H4 (cell line): Measurements from ENCODE around the gene TRIM51. TPM values are rescaled to one million over a fixed set of nuclear protein-coding genes. Genes with fewer than 3 reads are reported as not detected.
"Not testable (repeated sequence)": the region's sequence is repeated elsewhere in the genome, so short reads cannot be mapped to it uniquely, and the experiment has no call there.

Experiments used
- DNase-seq: peaks from one replicate; pipeline ENCODE4 v3.0.0-alpha.2; 2015; ENCODE audit warnings: low spot score
- total RNA-seq: library from RNA; depleted of rRNA; stranded (reverse); fragments of >200 nt; shearing (Covaris generic); gene quantifications from 2 replicates; pipeline ENCODE4 v1.2.3, GENCODE V29; 2014; rRNA removed

TRIM51 gene, protein sequence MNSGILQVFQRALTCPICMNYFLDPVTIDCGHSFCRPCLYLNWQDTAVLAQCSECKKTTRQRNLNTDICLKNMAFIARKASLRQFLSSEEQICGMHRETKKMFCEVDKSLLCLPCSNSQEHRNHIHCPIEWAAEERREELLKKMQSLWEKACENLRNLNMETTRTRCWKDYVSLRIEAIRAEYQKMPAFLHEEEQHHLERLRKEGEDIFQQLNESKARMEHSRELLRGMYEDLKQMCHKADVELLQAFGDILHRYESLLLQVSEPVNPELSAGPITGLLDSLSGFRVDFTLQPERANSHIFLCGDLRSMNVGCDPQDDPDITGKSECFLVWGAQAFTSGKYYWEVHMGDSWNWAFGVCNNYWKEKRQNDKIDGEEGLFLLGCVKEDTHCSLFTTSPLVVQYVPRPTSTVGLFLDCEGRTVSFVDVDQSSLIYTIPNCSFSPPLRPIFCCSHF
- not detected in 2 replicates for total RNA-seq

DNA sequence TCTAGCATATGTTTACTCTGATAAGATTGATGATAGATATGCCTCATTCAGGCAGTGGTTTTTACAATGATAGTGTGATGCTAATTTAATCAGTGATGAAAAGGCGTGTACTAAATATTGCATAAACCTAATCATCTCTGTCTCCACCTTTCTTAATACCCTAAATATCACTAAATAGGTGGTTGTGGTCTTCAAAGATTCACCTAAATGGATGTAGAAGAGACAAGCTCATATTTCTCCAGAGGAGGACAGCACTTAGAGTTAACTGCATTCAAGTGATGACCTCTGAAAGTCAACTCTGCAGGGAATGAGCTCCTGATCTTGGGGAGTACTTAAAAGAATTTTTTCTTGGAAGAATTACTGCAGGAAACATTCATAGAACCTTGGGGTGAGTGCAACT is at the start of gene TRIM51:
TRIM51 (plus strand) TSS at position 301 of the 400 bp plus-strand sequence. CDS start 2,132 bp downstream, outside the sequence.
- DNase-seq: not testable (repeated sequence)

DNA sequence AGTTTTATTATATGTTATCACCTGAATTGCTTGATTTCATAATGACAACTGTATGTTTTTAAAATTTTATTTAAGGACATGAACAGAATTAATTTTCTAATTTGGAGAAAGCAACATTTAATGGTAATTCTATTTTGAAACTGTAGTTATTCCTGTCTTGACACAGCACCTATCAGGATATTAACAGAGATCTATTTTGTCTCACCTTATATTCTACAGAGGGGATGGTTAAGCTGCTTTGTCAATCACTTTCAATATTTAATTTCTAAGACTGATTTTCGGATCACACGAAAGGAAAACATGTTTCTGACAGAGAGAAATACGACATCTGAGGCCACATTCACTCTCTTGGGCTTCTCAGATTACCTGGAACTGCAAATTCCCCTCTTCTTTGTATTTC is 44.6 kb upstream of the TRIM51 start, which contains the start of gene OR5D16:
OR5D16 (plus strand) TSS at position 301 of the 400 bp plus-strand sequence; CDS start at position 301, 0 bp downstream.
- DNase-seq: no peak

DNA sequence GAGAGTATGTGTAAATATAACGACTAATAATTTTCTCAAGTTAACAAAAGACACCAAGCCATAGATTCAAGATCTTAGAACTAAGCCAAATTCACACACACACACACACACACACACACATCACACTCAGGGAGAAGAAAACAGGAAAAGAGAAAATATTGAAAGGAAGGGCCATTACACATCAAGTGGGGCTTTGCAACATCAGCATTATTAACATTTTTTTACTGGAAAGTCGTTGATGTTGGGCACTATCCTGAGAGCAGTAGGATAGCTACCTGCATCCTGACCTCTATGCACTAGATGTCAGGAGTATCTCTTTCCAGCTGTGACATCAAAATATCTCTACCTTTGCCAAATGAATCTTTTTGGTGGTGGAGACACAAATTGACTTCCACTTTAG is 35.6 kb upstream of the TRIM51 start:
- DNase-seq: no peak

DNA sequence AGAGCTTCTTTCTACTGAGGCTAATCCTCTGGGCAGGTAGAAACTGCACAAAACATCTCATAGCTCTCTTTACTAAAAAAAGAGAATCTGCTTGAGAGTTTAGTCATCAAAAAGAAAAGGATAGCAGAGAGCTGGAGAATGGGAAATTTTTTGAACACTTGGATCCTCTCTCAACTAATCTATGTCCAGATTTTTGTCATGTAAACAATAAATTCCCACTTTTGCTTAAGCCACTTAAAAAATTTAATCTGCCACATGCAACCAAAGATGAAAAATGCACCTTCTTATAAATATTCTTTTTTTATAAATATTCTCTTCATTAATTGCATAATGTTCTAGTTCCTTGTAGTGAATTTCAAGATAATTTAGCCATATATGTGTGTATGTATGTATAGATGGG is 34.1 kb upstream of the TRIM51 start:
- DNase-seq: no peak

GRCh38 chr11:55852141-55852540 is 31.0 kb upstream of the TRIM51 start:
- DNase-seq: no peak

GRCh38 chr11:55854704-55855103 is 28.4 kb upstream of the TRIM51 start:
- DNase-seq: no peak

GRCh38 chr11:55867354-55867753 is 15.7 kb upstream of the TRIM51 start:
- not testable (repeated sequence) for DNase-seq

- not testable (repeated sequence) for DNase-seq
Observed at GRCh38 chr11:55872731-55873130, 10.4 kb upstream of the TRIM51 start.

GRCh38 chr11:55873146-55873545 is 10.0 kb upstream of the TRIM51 start:
- not testable (repeated sequence) for DNase-seq

DNA sequence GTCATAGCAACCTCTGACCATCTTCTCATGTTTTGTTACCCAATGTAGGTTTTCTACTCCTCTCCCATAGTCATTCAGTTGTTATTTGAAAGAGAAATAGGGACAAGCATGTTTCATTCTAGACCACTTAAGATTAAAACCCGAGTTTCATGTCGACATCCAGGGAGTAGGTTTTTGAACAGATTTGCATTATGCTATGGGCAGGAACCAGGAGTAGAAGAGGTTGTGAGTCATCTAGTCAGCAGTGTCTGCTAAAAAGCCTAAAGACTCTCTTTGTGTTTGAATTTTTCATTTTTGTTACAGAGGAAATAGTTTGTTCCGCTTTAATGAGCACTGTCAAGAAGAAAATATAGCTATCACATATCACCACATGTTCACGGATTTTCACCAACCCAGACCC is 1.9 kb downstream of the TRIM51 start:
- DNase-seq: not testable (repeated sequence)

- DNase-seq: not testable (repeated sequence)
Observed at GRCh38 chr11:55885481-55885880, 2.4 kb downstream of the TRIM51 start.

DNA sequence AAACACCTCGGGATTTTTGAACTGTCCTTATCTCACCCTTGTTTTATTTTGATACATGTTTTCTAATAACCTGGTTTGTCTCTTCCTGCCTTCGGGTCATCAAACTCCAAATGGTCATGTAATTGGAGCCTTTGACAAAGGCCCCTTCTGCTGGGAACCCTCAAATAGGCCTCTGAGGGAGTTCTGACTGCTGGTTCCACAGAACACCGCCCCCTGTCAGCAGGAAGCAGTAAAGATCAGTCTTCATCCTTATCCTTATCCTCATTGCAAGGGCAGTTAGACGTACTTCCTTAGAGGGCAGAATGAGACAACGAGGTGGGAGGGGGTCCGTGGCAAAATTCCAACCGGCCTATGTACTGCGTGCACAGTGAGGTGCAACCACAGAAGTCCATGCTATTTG is 12.1 kb downstream of the TRIM51 start:
- no peak for DNase-seq

DNA sequence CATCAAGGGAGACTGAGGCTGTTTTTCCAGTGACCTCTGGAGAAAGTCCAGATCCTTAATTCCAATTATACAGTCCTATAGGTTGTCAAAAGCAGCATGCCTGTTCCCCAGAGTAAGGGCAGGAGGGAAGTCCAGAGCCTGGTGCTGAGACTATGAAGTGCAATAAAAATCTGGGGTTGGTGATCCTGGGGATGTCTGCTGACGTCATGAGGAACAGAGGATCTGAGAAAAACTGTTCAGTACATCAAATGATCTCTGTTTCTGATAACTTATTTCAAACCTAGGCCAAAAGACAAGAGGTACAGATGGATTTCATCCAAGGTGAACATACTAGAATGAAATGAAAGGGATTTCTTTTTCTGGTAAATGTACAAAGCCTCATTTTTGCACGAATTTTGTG is 19.2 kb downstream of the TRIM51 start:
- DNase-seq: no peak

DNA sequence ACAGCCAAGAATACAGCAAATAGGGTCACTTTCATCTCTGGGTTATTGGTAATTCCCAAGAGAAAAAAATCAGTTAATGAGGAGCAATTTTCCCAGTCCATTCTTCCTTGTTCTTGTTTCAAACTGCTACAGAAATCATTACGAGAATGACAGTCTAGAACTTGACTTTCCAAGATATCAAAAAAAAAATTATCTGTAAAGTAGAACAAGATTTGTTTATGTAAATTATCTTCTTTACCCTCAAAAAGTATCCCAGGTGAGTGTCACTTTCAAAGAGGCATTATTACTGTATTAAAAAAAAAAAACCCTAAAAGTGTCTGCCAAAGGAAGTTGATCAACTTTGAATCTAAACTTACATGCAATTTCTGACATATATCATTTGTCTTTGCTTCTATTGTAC is 31.4 kb downstream of the TRIM51 start, which contains the start of gene OR5W2:
OR5W2 (minus strand) TSS at position 101 of the 400 bp plus-strand sequence; CDS start at position 101, 0 bp downstream.
- DNase-seq: no peak

DNA sequence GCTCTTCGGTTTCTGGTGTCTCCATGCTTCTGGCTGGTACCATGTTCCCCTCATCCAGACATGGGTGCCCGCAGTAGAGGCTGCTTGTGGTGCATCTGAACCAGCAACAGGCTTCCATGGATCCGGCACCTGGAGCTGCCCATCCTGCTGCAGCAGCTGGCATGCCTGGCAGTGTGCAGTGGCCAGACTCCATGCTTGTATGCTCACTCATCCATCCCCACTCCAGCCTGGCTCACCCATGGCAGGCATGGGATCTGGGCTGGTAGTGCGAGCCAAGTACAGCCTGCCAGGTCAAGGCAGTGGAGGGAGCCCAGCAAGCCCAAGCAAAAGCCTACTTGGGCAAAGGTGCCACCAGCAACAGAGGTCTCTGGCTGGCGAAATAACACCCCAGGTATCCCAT is 37.4 kb downstream of the TRIM51 start:
- no peak for DNase-seq

GRCh38 chr11:55936300-55936699 is 53.2 kb downstream of the TRIM51 start, which contains the start of gene OR5I1:
Gene OR5I1, minus strand, starts transcription at chr11:55936400. Its CDS starts 0 bp downstream, at chr11:55936400.
- no peak for DNase-seq

Other genes starting within 250 kb of the TRIM51 start
- gene OR4P4, start 248.2 kb upstream of the TRIM51 start, total RNA-seq: not detected in 2 replicates
- gene OR4S2, start 235.0 kb upstream of the TRIM51 start, total RNA-seq: not detected in 2 replicates
- gene OR4C6, start 221.1 kb upstream of the TRIM51 start, total RNA-seq: 0.21 TPM in 1 of 2 replicates, not detected in the other
- gene OR5D13, start 109.9 kb upstream of the TRIM51 start, total RNA-seq: not detected in 2 replicates
- not detected in 2 replicates for gene OR5D14, start 87.7 kb upstream of the TRIM51 start, total RNA-seq
- gene OR5L1, start 71.9 kb upstream of the TRIM51 start, total RNA-seq: not detected in 2 replicates
- not detected in 2 replicates for gene OR5D18, start 63.7 kb upstream of the TRIM51 start, total RNA-seq
- not detected in 2 replicates for gene OR5L2, start 56.1 kb upstream of the TRIM51 start, total RNA-seq
- not detected in 2 replicates for gene OR5D16, start 44.5 kb upstream of the TRIM51 start, total RNA-seq
- not detected in 2 replicates for gene OR5W2, start 31.3 kb downstream of the TRIM51 start, total RNA-seq
- gene OR5I1, start 53.1 kb downstream of the TRIM51 start, total RNA-seq: not detected in 2 replicates
- gene OR10AG1, start 86.6 kb downstream of the TRIM51 start, total RNA-seq: not detected in 2 replicates
- not detected in 2 replicates for gene OR5F1, start 111.3 kb downstream of the TRIM51 start, total RNA-seq
- gene OR5AS1, start 144.4 kb downstream of the TRIM51 start, total RNA-seq: not detected in 2 replicates
- gene OR8I2, start 210.0 kb downstream of the TRIM51 start, total RNA-seq: not detected in 2 replicates
- not detected in 2 replicates for gene OR8H2, start 220.4 kb downstream of the TRIM51 start, total RNA-seq
- gene OR8H3, start 239.1 kb downstream of the TRIM51 start, total RNA-seq: not detected in 2 replicates